Cardiac muscle cell (in vitro differentiated cells and primary cell): ENCODE results near the gene RPS19. TPM values are rescaled to one million over a fixed set of nuclear protein-coding genes. Genes with fewer than 3 reads are reported as not detected.

ENCODE experiments used
- DNase-seq, 2 donors: peaks; one replicate each; pipeline versions ENCODE4 v3.0.0 to v3.0.0-alpha.2; 2010 to 2017; ENCODE audit warnings: low read depth in 1 of 2, low spot score in 1 of 2
- H3K27ac ChIP-seq: fragments of 200-600 bp; sonication (generic); 2 replicates; pipeline ENCODE4 v1.5.1; 2016
- H3K27me3 ChIP-seq: fragments of 200-600 bp; sonication (generic); 2 replicates; pipeline ENCODE4 v1.6.0; 2016; ENCODE audit warnings: control low read depth
- H3K36me3 ChIP-seq: fragments of 200-600 bp; sonication (generic); 2 replicates; pipeline ENCODE4 v1.5.1; 2016; ENCODE audit warnings: control low read depth
- H3K4me1 ChIP-seq: fragments of 200-600 bp; sonication (generic); 2 replicates; pipeline ENCODE4 v1.8.1; 2017; ENCODE audit warnings: low read depth, mild to moderate bottlenecking, mixed run types
- H3K4me3 ChIP-seq: fragments of 200-600 bp; sonication (generic); 2 replicates; pipeline ENCODE4 v1.5.1; 2016; ENCODE audit warnings: mild to moderate bottlenecking
- H3K9me3 ChIP-seq: fragments of 200-600 bp; sonication (generic); 2 replicates; pipeline ENCODE4 v1.5.1; 2017; ENCODE audit warnings: low read depth, mild to moderate bottlenecking, control low read depth
- polyA plus RNA-seq: library from polyadenylated mRNA; unstranded; fragments of >200 nt; fragmentation: Nextera tagmentation; extraction: Ambion mirVana; gene quantifications from 2 replicates; pipeline ENCODE4 v1.2.1, GENCODE V29; 2016
- total RNA-seq: library from RNA; depleted of rRNA; stranded (reverse); fragments of >200 nt; gene quantifications from 2 replicates; pipeline ENCODE4 v1.2.3, GENCODE V29; 2016
- TF ChIP-seq, protein P1 (sequence below): IDR thresholded peaks from 2 replicates; pipeline ENCODE4 v1.5.1; 2012; ENCODE audit warnings: low read depth, mild to moderate bottlenecking, low read length

Gene RPS19
- total and polyA plus RNA-seq, 2 experiments from 2014 or later, result 1,323 to 1,651 TPM

GRCh38 chr19:41876847-41877832 is 17.1 kb downstream of the RPS19 start, which contains the start of gene CD79A:
Gene CD79A (plus strand): TSS chr19:41877279. CDS start chr19:41877305, 26 bp downstream.
- TF ChIP-seq, protein P1, sequence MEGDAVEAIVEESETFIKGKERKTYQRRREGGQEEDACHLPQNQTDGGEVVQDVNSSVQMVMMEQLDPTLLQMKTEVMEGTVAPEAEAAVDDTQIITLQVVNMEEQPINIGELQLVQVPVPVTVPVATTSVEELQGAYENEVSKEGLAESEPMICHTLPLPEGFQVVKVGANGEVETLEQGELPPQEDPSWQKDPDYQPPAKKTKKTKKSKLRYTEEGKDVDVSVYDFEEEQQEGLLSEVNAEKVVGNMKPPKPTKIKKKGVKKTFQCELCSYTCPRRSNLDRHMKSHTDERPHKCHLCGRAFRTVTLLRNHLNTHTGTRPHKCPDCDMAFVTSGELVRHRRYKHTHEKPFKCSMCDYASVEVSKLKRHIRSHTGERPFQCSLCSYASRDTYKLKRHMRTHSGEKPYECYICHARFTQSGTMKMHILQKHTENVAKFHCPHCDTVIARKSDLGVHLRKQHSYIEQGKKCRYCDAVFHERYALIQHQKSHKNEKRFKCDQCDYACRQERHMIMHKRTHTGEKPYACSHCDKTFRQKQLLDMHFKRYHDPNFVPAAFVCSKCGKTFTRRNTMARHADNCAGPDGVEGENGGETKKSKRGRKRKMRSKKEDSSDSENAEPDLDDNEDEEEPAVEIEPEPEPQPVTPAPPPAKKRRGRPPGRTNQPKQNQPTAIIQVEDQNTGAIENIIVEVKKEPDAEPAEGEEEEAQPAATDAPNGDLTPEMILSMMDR, result no peak
- no peaks in the 10 kb centered on the region for H3K9me3 ChIP-seq
- no peak for DNase-seq
- no peak within 1 kb of the TSS for H3K27ac ChIP-seq
- H3K4me3 ChIP-seq, result no peak within 1 kb of the TSS
- H3K4me1 ChIP-seq, result no peaks in the 10 kb centered on the region
- no peaks in the 10 kb centered on the region for H3K27me3 ChIP-seq
- no peaks in the 10 kb centered on the region for H3K36me3 ChIP-seq

DNA sequence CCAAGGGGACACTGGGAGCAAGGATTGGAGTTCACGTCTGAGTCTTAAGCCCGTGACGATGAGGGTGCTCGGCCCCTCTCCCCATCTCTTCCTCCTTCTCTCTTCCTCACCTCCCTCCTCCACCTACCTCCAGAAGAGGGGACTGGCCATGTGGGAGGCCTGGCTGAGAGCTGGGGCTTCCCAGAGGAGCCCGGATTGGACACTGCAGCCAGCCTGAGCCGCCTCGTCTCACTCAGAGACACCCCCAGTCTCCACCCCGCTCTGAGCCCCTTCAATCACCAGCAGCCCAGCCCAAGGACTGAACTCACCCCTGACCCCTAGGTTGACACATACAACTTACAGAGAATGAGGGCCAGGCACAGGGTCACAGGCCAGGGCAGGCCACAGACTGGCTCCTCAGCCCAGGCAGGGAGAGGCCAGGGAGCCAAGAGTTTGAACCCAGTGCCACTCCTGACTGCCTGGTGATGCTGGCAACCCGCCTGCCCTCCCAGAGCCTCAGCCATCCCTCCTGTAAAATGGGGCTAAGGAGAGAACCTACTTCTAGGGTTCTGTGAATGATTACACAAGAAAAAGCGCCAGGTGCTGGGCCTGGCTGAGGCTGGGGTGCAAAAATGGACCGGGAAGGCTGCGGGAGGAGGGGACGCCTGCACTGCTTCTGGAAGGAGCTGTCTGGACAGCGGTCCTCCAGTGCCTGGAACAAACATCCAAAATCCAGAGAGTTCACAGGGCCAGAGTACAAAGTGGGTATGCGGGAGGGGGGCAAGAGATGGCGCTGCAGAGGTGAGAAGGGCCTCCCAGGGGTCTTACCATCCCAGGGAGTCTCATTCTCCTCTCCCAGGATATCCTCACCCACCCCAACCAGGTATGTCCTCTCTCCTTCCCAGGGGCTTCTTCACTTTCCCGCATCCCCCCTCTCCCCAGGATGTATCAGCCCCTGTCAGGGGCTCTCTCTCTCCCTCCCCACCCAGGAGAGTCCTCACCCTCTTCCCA is 18.2 kb downstream of the RPS19 start:
- no peaks in the 10 kb centered on the region for H3K27me3 ChIP-seq
- H3K9me3 ChIP-seq, result no peaks in the 10 kb centered on the region
- no peaks in the 10 kb centered on the region for H3K36me3 ChIP-seq
- no peak overlapping the region for H3K4me3 ChIP-seq
- H3K4me1 ChIP-seq, result no peaks in the 10 kb centered on the region
- TF ChIP-seq, protein P1, result no peak
- no peak for DNase-seq
- H3K27ac ChIP-seq, result no peak overlapping the region

GRCh38 chr19:41879080-41879479 is 19.0 kb downstream of the RPS19 start:
- no peaks in the 10 kb centered on the region for H3K4me1 ChIP-seq
- H3K36me3 ChIP-seq, result no peaks in the 10 kb centered on the region
- no peak overlapping the region for H3K27ac ChIP-seq
- TF ChIP-seq, protein P1, result no peak
- no peaks in the 10 kb centered on the region for H3K9me3 ChIP-seq
- H3K27me3 ChIP-seq, result no peaks in the 10 kb centered on the region
- DNase-seq, result no peak
- no peak overlapping the region for H3K4me3 ChIP-seq

DNA sequence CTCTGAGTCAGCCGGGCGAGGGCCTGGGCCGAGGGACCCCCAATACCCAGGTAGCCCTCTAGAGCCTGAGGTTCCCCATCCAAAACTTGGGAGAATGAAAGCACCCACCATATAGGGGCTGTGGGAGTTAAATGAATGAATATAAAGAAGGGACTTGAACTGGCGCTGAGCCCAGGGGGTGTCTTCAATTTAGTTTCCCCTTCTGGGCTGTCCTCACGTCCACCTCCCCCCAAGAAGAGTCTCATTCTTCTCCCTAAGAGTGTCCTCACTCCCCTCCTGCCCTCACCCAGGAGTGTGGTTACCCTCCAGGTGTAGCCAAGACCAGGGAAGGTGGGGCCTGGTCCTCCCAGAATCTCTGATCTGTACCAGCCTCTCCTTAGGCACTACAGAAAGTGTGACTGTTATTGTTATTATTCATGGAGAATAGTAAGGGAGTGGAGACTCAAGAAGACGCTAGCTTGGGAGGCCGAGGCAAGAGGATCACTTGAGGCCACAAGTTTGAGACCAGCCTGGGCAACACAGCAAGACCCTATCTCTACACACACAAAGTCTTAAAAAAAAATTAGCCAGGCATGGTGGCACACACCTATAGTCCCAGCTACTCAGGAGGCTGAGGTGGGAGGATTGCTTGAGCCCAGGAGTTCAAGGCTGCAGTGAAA is 19.7 kb downstream of the RPS19 start:
- TF ChIP-seq, protein P1, result no peak
- no peaks in the 10 kb centered on the region for H3K9me3 ChIP-seq
- no peaks in the 10 kb centered on the region for H3K4me1 ChIP-seq
- H3K27ac ChIP-seq, result no peak overlapping the region
- no peak overlapping the region for H3K4me3 ChIP-seq
- DNase-seq, result no peak
- no peaks in the 10 kb centered on the region for H3K27me3 ChIP-seq
- H3K36me3 ChIP-seq, result no peaks in the 10 kb centered on the region

GRCh38 chr19:41880329-41880708 is 20.3 kb downstream of the RPS19 start:
- no peaks in the 10 kb centered on the region for H3K27me3 ChIP-seq
- no peak for DNase-seq

More at GRCh38 chr19:41880329-41880708, 20.3 kb downstream of the RPS19 start:
- TF ChIP-seq, protein P1, result no peak
- Histone ChIP-seq H3K4me1 (no peaks in the 10 kb centered on the region), H3K4me3 (no peak overlapping the region), H3K36me3 (no peaks in the 10 kb centered on the region), H3K27ac (no peak overlapping the region), H3K9me3 (no peaks in the 10 kb centered on the region)
